Sigmoid colon (tissue), 4 donors: ENCODE data around the gene KIRREL3.

Experiments
- EP300 ChIP-seq, 4 donors: sonication (generic); formaldehyde crosslinking; IDR thresholded peaks; one replicate each; pipeline ENCODE4 v1.6.1; 2017; ENCODE audit warnings: antibody characterized with exemption in 4 of 4
- POLR2A ChIP-seq, 2 donors: fragments of 450-650 bp; IDR thresholded peaks; one replicate each; pipeline ENCODE4 v1.6.1; 2016; ENCODE audit warnings: antibody characterized with exemption in 2 of 2, mild to moderate bottlenecking in 2 of 2, moderate library complexity in 2 of 2
- POLR2AphosphoS5 ChIP-seq, 4 donors: sonication (generic); formaldehyde crosslinking; IDR thresholded peaks; one replicate each; pipeline ENCODE4 v1.6.1; 2017; ENCODE audit warnings: antibody characterized with exemption in 4 of 4
- TF ChIP-seq, protein P1 (sequence below), 4 experiments: fragments of 450-650 bp in 3 of 4; fragments of 200-600 bp in 1 of 4; IDR thresholded peaks; one replicate each; pipeline ENCODE4 v1.5.1; 2016 to 2019; ENCODE audit warnings: antibody characterized with exemption in 4 of 4, mild to moderate bottlenecking in 3 of 4, moderate library complexity in 2 of 4

DNA sequence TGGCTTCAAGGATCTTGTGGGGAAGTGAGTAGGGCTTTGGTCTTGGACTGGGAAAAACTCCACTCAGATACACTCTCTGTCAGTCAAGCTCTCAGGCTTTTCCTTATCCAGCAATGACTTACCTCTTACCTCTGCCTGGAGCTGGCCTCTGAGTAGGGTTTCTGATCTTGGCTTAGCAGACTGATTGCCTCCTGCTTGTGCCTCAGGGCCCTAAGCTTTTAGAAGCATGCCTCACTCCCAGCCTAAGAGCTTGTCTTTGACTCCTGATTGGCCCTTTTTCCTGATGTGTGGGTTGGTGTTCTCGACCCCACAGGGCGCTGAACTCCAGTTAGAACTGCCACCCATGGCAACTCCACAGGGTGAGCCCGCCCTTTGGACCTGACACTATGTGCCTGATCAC, 370.1 kb downstream of the KIRREL3 start:
- TF ChIP-seq, protein P1, sequence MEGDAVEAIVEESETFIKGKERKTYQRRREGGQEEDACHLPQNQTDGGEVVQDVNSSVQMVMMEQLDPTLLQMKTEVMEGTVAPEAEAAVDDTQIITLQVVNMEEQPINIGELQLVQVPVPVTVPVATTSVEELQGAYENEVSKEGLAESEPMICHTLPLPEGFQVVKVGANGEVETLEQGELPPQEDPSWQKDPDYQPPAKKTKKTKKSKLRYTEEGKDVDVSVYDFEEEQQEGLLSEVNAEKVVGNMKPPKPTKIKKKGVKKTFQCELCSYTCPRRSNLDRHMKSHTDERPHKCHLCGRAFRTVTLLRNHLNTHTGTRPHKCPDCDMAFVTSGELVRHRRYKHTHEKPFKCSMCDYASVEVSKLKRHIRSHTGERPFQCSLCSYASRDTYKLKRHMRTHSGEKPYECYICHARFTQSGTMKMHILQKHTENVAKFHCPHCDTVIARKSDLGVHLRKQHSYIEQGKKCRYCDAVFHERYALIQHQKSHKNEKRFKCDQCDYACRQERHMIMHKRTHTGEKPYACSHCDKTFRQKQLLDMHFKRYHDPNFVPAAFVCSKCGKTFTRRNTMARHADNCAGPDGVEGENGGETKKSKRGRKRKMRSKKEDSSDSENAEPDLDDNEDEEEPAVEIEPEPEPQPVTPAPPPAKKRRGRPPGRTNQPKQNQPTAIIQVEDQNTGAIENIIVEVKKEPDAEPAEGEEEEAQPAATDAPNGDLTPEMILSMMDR (IDR thresholded peaks at IDR 0.05) = no peak
- TF ChIP-seq POLR2A (IDR thresholded peaks at IDR 0.05) (no peak), POLR2AphosphoS5 (IDR thresholded peaks at IDR 0.05) (no peak), EP300 (IDR thresholded peaks at IDR 0.05) (no peak)
